Thymus (tissue), 11 donors: ENCODE results near the gene RAI14. TPM values are rescaled to one million over a fixed set of nuclear protein-coding genes. Genes with fewer than 3 reads are reported as not detected.
"Not testable (repeated sequence)": the region's sequence is repeated elsewhere in the genome, so short reads cannot be mapped to it uniquely, and the experiment has no call there.

Source experiments
- DNase-seq, 9 donors: peaks; one replicate each; pipeline ENCODE4 v3.0.0-alpha.2; 2013; ENCODE audit warnings: low spot score in 9 of 9, low read depth in 6 of 9, missing footprints in 1 of 9
- H3K27ac ChIP-seq, 2 donors: one replicate each; pipeline ENCODE4 v1.5.1; 2013; ENCODE audit warnings: control low read depth in 1 of 2, low read depth in 1 of 2, low read length in 1 of 2, mild to moderate bottlenecking in 1 of 2, moderate library complexity in 1 of 2
- H3K27me3 ChIP-seq, 2 donors: one replicate each; pipeline ENCODE4 v1.5.1; 2013; ENCODE audit warnings: low read length in 1 of 2; ENCODE audit not compliant: control insufficient read depth in 2 of 2, insufficient read depth in 1 of 2
- H3K36me3 ChIP-seq, 2 donors: one replicate each; pipeline ENCODE4 v1.5.1; 2013; ENCODE audit warnings: low read length in 1 of 2, mild to moderate bottlenecking in 1 of 2, moderate library complexity in 1 of 2; ENCODE audit not compliant: control insufficient read depth in 2 of 2, insufficient read depth in 2 of 2
- H3K4me1 ChIP-seq, 2 donors: one replicate each; pipeline ENCODE4 v1.5.1; 2013; ENCODE audit warnings: low read length in 2 of 2; ENCODE audit not compliant: control insufficient read depth in 2 of 2, insufficient read depth in 2 of 2
- H3K4me3 ChIP-seq, 2 donors: one replicate each; pipeline ENCODE4 v1.5.1; 2013; ENCODE audit warnings: low read length in 2 of 2, control low read depth in 1 of 2, mild to moderate bottlenecking in 1 of 2
- H3K9me3 ChIP-seq, 2 donors: one replicate each; pipeline ENCODE4 v1.5.1; 2013; ENCODE audit warnings: low read length in 1 of 2, mild to moderate bottlenecking in 1 of 2; ENCODE audit not compliant: control insufficient read depth in 2 of 2, insufficient read depth in 1 of 2
- WGBS: extraction: QIAGEN DNeasy Blood & Tissue Kit; methylation state at CpG from one replicate; pipeline ENCODE4 v1.1.7; 2013; 5-methylcytosine and 5-hydroxymethylcytosine counted together
- polyA plus RNA-seq: library from polyadenylated mRNA; stranded (reverse); fragments of 200-250 nt; gene quantifications from one replicate; pipeline ENCODE4 v1.2.3, GENCODE V29; 2013
- total RNA-seq: library from RNA; stranded (reverse); fragments of 120-200 nt; gene quantifications from one replicate; pipeline ENCODE4 v1.2.4, GENCODE V29; 2013
- donor health status: healthy.

RAI14 gene
- total and polyA plus RNA-seq, 2 donors, result 6.0 to 10.4 TPM

DNA sequence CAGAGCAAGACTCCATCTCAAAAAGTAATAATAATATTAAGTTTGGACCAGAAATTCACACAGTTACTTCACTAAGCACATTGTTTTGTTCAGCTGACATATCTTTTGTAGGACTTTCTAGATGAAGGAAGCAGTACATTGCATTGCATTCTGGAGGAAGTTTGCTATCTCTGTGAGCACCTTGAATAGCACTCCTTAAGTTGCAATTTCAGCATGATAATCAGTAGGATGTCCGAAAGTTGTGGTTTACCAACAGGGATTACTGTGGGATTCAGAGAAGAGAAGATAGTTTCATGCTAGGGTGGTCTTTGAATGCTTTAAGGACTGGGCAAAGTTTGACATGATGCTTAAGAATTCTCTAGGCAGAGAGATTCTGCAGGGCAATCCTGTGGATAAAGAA lies 164.5 kb downstream of the RAI14 start:
- no peak overlapping the region for H3K27ac ChIP-seq
- 94% methylated on average over 1 of the region's 1 CpG for WGBS
- no peaks in the 10 kb centered on the region for H3K9me3 ChIP-seq
- H3K4me1 ChIP-seq, result no peaks in the 10 kb centered on the region
- no peaks in the 10 kb centered on the region for H3K36me3 ChIP-seq
- H3K27me3 ChIP-seq, result no peaks in the 10 kb centered on the region
- H3K4me3 ChIP-seq, result no peak overlapping the region
- no peak for DNase-seq

DNA sequence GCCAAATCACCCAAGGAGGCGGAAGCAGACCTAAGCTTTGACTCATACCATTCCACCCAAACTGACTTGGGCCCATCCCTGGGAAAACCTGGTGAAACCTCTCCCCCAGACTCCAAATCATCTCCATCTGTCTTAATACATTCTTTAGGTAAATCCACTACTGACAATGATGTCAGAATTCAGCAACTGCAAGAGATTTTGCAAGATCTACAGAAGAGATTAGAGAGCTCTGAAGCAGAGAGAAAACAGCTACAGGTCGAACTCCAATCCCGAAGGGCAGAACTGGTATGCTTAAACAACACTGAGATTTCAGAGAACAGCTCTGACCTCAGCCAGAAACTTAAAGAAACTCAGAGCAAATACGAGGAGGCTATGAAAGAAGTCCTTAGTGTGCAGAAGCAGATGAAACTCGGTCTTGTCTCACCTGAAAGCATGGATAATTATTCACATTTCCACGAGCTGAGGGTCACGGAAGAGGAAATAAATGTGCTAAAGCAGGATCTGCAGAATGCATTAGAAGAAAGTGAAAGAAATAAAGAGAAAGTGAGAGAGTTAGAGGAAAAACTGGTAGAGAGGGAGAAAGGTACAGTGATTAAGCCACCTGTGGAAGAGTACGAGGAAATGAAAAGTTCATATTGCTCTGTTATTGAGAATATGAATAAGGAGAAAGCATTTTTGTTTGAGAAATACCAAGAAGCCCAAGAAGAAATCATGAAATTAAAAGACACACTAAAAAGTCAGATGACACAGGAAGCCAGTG lies 167.0 kb downstream of the RAI14 start:
- Histone ChIP-seq H3K27ac (no peak overlapping the region), H3K36me3 (no peaks in the 10 kb centered on the region), H3K4me1 (no peaks in the 10 kb centered on the region), H3K27me3 (no peaks in the 10 kb centered on the region), H3K4me3 (no peak overlapping the region), H3K9me3 (no peaks in the 10 kb centered on the region)
- no peak for DNase-seq
- WGBS, result 97% methylated on average over 8 of the region's 8 CpGs

DNA sequence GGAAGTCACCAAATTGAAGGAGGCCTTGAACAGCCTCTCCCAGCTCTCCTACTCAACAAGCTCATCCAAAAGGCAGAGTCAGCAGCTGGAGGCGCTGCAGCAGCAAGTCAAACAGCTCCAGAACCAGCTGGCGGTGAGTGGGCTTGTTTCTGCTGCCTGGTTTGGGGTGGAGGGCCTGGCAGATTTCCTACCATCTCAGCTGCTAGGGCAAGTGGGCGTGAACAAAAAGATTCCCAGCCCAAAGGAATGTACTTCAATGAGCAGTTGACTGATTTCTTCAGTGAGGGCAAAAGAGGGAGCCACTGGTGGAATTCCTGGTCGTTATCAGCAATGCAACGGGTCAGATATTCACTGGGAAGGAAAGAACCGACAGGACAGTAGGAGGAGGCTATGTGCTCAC lies 170.2 kb downstream of the RAI14 start:
- no peaks in the 10 kb centered on the region for H3K36me3 ChIP-seq

DNA sequence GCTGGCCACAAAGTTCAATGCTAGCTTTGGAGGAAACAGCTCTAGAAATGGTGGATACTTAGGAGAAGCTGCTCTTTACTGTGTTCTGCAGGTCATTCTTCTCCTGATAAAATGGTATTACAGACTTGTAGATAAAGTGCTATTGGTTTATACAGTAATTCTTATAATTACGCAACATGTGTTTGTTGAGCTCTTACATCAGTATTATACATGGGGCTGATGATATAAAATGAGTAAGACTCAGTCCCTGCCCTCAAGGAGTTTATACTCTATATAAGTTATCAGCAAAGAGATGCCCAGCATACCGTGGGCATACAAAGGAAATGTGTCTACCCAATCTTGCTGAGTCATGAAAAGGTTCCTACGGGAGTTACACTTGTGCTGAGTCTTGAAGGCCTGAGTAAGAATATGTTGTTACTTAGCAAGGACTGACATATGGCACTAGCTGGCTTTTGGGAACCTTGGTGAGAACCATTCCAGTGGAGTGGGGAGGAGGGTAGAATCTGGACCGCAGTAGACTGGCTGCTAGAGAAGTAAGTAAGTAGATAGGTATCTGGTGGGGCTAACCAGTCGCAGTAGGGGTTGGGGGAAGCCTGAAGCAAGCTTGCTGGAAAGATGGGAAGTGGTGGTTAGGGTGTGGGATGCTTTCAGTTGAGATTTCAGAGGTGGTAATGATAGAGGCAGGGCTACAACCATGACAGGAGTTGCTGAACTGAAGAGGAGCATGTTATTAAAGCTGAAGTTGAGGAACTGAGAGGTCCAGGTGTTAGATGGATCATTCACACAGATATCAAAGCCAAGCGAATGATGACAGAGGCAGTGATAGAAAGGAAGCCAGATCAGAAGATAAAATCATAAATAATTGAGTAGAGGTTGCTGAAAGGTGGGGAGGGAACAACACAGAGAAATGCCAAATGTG lies 171.7 kb downstream of the RAI14 start:
- Histone ChIP-seq H3K4me1 (no peaks in the 10 kb centered on the region), H3K36me3 (no peaks in the 10 kb centered on the region), H3K4me3 (no peak overlapping the region), H3K27me3 (no peaks in the 10 kb centered on the region), H3K9me3 (no peaks in the 10 kb centered on the region), H3K27ac (no peak overlapping the region)
- 89% methylated on average over 6 of the region's 6 CpGs for WGBS
- DNase-seq, result no peak

More for the DNA sequence above, 170.2 kb downstream of the RAI14 start:
- Histone ChIP-seq H3K9me3 (no peaks in the 10 kb centered on the region), H3K4me3 (no peak overlapping the region), H3K27me3 (no peaks in the 10 kb centered on the region), H3K27ac (no peak overlapping the region), H3K4me1 (no peaks in the 10 kb centered on the region)
- no peak for DNase-seq
- WGBS, result 75% methylated on average over 6 of the region's 6 CpGs

DNA sequence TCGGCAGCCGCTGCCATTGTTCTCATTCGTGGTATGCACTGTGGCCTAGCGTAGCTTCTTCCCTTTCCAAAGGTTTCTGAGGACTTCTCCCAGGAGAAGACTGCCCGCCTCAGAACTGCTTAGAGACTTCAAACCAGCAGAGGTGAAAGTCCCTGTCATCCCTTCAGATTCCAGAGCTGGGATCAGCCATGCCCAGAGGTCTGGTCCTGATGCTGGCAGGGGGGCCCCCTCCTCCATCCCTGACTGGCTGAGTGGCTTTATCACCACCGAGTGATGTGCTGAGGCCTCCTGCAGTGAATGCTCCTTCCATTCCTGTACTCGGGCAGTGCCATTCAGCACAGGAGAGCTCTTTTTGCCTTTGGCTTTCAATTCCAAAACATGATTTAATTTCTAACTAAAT lies 174.7 kb downstream of the RAI14 start:
- not testable (repeated sequence) for H3K27ac ChIP-seq, H3K4me3 ChIP-seq, DNase-seq, H3K4me1 ChIP-seq, H3K9me3 ChIP-seq, H3K36me3 ChIP-seq, H3K27me3 ChIP-seq
- 90% methylated on average over 7 of the region's 7 CpGs for WGBS

DNA sequence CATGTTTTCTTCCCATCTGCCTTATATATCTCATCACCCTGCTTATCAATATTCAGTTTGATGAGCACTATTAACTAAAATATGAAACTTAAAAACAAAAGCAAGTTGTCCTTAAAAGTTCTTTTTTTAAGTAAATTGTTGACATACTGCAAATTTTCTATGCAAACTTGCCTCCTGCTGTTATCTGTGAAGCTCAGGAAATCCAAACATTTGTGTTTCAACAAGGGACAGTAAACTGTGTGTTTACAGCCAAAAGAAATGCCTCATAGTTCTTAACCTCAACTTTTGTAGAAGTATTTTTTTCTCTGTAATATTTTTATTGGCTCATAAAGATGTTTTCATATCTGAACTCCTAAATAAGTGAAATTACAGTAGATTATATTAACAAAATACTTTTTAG lies 175.2 kb downstream of the RAI14 start:
- Histone ChIP-seq H3K27me3 (no peaks in the 10 kb centered on the region), H3K4me3 (no peak overlapping the region), H3K36me3 (no peaks in the 10 kb centered on the region), H3K9me3 (no peaks in the 10 kb centered on the region), H3K4me1 (no peaks in the 10 kb centered on the region), H3K27ac (peak overlapping the region in 1 of 2 donors; percentile 11)
- DNase-seq, result no peak

DNA sequence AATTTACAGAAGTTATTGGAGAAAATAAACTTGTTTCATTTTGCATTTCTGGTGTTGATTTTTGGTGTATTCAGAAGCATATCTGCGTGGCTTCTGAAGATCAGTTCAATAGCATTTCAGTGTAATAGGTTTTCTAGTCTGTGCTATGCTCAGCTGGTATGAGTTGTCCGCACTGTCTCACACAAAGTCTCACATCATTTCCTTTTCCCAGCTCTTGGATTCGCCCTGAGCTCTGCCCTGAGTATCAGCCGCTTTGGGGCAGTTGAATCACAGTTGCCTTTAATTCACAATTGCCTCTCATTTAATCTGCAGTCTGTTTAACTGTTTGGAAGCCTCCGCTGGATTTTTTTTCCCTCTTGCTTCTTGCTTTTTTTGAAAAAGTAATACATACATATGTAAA lies 176.4 kb downstream of the RAI14 start:
- Histone ChIP-seq H3K9me3 (no peaks in the 10 kb centered on the region), H3K4me1 (no peaks in the 10 kb centered on the region), H3K36me3 (no peaks in the 10 kb centered on the region), H3K4me3 (no peak overlapping the region), H3K27ac (no peak overlapping the region), H3K27me3 (no peaks in the 10 kb centered on the region)
- 97% methylated on average over 5 of the region's 5 CpGs for WGBS
- DNase-seq, result no peak

DNA sequence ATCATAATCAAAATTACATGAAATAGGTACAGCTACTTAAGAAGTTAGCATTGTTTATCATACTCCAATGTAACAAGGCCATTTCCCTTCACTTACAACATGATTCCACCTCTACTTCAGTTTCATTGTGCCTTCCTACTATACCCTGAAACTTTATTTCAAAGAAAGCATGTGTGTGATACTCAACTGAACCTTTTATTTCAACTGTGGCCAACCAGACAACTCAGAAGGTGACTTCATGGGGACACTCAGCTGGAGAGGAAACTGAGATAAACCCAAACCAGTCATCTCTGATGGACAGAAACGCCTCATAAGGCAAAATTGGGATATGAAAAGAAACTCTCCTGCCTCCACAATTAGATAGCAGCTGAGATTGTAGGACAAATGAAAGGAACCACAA lies 177.0 kb downstream of the RAI14 start:
- 89% methylated on average over 1 of the region's 1 CpG for WGBS

More for the DNA sequence above, 177.0 kb downstream of the RAI14 start:
- no peaks in the 10 kb centered on the region for H3K27me3 ChIP-seq
- no peaks in the 10 kb centered on the region for H3K9me3 ChIP-seq
- no peak for DNase-seq
- no peaks in the 10 kb centered on the region for H3K4me1 ChIP-seq
- H3K27ac ChIP-seq, result no peak overlapping the region
- H3K4me3 ChIP-seq, result no peak overlapping the region
- no peaks in the 10 kb centered on the region for H3K36me3 ChIP-seq
